ENCODE results near the gene OBP2B. TPM values are rescaled to one million over a fixed set of nuclear protein-coding genes. Genes with fewer than 3 reads are reported as not detected.
"Not testable (repeated sequence)": the region's sequence is repeated elsewhere in the genome, so short reads cannot be mapped to it uniquely, and the experiment has no call there.

Gene OBP2B
- total RNA-seq, 1 donor: not detected

DNA sequence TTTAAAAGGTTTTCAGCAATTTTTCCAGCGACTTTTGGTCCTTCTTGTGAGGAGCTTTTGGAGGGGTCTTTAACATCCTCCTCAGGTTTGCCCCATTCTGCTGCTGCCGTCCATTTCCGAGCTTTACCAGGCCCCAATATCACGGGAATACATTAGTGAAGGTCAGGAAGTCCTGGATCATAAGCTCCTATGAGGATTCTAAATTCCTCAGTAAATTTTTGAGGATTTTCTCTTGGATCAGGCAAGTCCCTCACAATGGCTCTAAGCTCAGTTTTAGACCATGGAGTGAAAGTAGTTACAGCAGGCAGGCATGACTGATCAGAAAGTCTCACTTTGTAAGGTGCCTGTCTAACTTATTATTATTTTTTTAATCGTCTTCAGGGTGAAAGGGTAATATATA lies 28.1 kb downstream of the OBP2B start:
- TF ChIP-seq, protein P1, sequence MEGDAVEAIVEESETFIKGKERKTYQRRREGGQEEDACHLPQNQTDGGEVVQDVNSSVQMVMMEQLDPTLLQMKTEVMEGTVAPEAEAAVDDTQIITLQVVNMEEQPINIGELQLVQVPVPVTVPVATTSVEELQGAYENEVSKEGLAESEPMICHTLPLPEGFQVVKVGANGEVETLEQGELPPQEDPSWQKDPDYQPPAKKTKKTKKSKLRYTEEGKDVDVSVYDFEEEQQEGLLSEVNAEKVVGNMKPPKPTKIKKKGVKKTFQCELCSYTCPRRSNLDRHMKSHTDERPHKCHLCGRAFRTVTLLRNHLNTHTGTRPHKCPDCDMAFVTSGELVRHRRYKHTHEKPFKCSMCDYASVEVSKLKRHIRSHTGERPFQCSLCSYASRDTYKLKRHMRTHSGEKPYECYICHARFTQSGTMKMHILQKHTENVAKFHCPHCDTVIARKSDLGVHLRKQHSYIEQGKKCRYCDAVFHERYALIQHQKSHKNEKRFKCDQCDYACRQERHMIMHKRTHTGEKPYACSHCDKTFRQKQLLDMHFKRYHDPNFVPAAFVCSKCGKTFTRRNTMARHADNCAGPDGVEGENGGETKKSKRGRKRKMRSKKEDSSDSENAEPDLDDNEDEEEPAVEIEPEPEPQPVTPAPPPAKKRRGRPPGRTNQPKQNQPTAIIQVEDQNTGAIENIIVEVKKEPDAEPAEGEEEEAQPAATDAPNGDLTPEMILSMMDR (IDR thresholded peaks at IDR 0.05; ENCODE audit: insufficient read depth, low read depth, low read length): no peak
- DNase-seq (ENCODE audit: low read depth): no peak
- H3K4me3 ChIP-seq (ENCODE audit: low read depth, low read length): no peak overlapping the region

DNA sequence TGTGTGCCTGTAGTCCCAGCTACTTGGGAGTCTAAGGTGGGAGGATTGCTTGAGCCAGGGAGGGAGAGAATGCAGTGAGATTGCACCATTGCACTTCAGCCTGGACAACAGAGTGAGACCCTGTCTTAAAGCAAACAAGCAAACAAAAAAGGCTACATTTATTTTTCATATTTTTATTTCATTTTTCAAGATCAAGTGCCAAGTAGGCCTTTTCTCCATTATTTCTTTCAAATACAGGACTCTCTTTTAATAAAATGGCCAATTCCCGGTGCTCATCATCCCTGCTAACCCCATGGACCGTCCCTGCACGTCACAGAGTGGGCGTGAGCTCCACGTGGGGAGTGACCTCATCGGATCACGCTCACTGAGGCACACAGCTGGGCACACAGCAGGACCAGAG lies 36.0 kb downstream of the OBP2B start:
- TF ChIP-seq, protein P1 (IDR thresholded peaks at IDR 0.05; ENCODE audit: insufficient read depth, low read depth, low read length): no peak
- no peak overlapping the region for H3K4me3 ChIP-seq (ENCODE audit: low read depth, low read length)
- no peak for DNase-seq (ENCODE audit: low read depth)

DNA sequence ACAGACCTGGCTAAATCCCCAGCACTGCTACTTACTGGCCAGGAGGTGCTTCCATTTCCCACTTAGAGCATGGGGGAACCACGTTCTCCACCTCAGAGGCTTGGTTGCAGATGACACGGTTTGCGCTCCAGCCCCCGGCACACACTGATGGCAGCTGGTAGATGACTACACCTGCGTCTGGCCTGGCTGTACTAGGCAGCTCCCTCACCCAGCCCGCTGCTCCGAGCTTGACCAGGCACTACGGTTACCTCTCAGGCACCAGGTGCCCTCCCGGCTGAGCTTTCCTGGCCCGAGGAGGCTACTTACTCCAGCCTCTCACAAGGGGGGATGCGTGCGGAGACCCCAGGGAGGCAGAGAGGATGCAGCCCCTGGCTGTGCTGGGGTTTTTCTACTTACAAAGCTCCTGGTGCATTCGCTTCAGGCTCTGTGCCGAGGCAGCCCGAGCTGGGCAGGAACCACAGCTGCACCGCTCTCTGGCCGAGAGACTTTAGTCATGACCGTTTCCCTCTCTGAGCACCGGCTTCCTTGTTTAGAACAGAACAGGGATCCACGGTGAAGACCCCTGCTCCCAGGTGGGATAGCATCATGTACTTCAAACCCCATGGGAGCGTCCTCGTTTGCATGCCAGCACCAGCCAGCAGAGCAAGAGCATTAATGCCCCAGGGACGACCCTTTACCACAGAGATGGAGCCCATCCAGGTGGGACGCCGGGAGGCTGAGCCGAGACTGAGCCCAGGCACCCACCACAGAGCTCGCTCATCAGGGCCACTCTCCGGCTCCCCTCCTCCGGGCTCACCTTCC lies 37.7 kb downstream of the OBP2B start:
- no peak for DNase-seq (ENCODE audit: low read depth)

DNA sequence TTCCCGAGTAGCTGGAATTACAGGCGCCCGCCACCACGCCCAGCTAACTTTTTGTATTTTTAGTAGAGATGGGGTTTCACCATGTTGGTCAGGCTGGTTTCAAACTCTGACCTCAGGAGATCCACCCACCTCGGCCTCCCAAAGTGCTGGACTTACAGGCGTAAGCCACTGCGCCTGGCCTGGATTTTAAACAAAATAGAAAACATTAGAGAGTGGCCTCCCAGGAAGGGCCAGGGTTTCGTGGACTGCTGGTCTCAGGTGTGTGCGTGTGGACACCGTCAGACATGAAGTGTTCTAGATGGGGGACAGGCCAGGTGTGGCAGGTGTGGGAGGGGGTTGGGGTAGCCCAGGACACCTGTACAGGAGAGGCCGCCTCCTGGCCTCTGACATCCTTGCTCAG lies 38.3 kb downstream of the OBP2B start:
- TF ChIP-seq, protein P1 (IDR thresholded peaks at IDR 0.05; ENCODE audit: insufficient read depth, low read depth, low read length): no peak
- H3K4me3 ChIP-seq (ENCODE audit: low read depth, low read length): no peak overlapping the region
- no peak for DNase-seq (ENCODE audit: low read depth)

More for the DNA sequence above, 37.7 kb downstream of the OBP2B start:
- no peak overlapping the region for H3K4me3 ChIP-seq (ENCODE audit: low read depth, low read length)
- TF ChIP-seq, protein P1 (IDR thresholded peaks at IDR 0.05; ENCODE audit: insufficient read depth, low read depth, low read length): no peak

DNA sequence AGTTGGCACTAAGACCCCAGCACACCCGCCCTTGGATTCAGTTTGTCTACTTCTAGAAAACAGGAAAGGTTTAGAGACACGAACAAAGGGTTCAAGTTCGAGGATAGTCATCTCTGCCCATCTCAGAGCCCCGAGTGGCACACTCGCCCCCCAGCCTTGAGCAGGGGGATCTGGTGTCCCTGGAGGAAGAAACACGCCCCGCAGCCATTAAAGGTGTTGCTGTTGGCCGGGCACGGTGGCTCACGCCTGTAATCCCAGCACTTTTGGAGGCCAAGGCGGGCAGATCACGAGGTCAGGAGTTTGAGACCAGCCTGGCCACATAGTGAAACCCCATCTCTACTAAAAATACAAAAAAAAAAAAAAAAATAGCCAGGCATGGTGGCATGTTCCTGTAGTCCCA lies 39.4 kb downstream of the OBP2B start:
- H3K4me3 ChIP-seq (ENCODE audit: low read depth, low read length); DNase-seq (ENCODE audit: low read depth): not testable (repeated sequence)

DNA sequence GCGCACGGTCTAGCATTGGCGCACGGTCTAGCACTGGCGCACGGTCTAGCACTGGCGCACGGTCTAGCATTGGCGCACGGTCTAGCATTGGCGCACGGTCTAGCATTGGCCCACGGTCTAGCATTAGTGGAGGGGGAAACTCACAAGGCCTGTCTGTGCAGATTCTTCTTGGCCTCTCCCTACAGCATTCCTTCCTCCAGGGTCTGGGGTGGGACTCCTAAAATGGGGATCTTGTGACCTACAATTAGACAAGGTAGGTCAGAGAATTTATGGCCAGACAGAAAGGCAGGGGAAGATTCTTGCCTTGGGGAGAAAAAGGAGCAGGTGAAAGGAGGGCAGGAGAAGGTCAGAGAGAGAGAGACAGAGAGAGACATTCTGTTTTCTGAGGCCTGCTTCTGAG lies 39.9 kb downstream of the OBP2B start:
- DNase-seq (ENCODE audit: low read depth): no peak
- TF ChIP-seq, protein P1 (IDR thresholded peaks at IDR 0.05; ENCODE audit: insufficient read depth, low read depth, low read length): no peak
- no peak overlapping the region for H3K4me3 ChIP-seq (ENCODE audit: low read depth, low read length)

DNA sequence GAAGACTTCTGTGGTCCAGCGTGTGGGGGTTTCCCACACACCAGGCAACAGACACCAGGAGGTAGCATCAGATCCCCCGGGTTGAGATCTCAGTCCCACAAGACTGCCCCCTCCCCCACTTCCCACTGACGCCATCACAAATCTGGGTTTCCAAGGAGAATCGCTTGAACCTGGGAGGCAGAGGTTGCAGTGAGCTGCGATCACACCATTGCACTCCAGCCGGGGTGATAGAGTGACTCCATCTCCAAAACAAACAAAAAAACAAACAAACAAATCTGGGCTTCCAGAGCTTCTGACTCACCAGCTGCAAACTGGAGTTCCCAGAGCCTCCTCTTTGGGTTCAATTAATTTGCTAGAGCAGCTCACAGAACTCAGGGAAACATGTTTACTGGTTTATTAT lies 40.6 kb downstream of the OBP2B start:
- DNase-seq (ENCODE audit: low read depth): peak; percentile 54
- TF ChIP-seq, protein P1 (IDR thresholded peaks at IDR 0.05; ENCODE audit: insufficient read depth, low read depth, low read length): no peak
- H3K4me3 ChIP-seq (ENCODE audit: low read depth, low read length): no peak overlapping the region
